RPMI8226 (cell line): ENCODE measurements around the gene LRRC56.

Source experiments
- DNase-seq: peaks from one replicate; pipeline ENCODE4 v3.0.0-alpha.2; 2015

Gene LRRC56

DNA sequence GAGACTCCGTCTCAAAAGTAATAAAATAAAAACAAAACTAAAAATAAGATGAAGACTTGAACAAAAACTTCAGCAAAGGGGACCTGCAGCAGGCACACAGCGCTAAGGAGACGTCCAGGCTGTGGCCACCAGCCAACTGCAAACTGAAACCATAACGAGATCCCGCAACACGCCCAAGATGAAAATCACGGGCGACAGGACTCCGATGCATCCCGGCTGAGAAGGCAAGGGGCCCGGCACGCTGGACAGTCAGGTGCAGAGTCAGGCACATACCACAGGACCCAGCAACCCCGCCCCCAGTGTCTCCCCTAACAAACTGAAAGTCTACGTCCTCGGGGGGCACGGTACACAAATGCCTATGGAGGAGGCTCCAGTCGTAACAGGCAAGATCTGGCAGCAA lies 11.1 kb upstream of the LRRC56 start:
- no peak for DNase-seq

DNA sequence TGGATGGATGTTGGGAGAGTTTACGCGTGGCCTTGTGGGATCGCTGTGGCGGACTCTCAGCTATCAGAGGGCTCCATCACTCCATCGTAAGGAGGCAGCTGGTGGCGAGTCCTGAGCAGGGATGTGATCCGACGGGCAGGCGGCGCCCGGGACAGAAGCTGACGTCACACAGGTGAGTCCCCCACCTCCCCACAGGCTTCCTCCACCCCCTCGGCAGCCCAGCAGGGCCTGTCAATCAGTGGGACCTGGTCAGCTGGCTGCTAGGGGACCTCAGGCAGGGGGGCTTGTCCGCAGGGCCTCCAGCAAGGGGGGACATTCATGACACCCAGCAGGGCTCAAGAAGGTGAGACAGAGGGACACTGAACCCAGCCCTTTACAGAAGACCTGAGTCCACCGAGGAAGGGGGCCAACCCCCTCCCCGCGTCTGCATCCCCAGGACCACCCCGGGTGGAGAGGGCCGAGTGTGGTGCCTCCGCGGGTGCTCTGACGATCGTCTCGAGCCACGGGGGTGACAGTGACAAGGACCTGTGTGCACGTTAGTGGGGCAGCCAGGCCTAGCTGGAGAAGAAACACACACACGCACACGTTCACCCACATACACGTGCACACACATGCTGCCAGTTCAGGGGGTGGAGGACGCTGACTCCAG lies 9.0 kb upstream of the LRRC56 start:
- DNase-seq, result no peak

DNA sequence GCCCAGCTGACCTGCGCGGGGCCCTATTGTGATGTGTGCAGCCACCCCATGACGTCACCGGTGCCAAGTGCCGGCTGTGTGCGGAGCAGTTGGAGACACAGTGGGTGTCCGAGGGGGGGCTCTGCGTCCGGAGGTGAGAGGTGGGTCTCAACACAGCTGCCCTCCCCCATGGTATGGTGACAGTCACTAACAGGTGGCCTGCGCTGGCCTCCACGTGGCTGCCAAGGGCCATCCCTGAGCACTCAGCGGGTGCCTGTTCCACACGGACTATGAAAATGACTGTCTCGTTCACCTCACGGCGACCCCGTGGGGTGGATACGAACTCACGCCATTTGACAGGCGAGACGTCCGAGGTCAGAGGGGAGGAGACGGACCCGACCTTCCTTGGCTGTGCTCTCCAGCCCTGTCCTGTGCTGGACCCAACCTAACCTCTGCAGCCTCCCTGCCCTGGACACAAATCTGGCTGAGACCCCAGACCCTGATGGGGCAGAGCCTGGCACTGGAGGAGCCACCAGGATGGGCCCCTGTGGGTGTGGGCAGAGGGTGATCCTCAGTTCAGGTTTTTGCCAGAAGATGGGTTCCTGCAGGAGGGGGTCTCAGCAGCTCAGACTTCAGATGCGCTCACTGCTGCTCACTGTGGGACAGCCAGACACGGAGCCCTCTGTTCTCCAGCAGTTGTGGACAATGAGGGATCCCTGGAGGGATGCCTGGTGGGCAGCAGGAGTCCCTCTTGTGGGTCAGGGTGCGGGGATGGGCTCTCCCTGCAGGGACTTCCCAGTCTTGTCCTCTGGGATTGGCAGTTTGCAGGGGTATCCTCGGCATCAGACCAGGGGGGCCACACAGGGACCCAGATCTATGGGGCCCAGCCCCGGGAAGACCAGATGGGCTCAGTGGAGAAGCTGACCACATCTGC lies 8.3 kb upstream of the LRRC56 start:
- no peak for DNase-seq

DNA sequence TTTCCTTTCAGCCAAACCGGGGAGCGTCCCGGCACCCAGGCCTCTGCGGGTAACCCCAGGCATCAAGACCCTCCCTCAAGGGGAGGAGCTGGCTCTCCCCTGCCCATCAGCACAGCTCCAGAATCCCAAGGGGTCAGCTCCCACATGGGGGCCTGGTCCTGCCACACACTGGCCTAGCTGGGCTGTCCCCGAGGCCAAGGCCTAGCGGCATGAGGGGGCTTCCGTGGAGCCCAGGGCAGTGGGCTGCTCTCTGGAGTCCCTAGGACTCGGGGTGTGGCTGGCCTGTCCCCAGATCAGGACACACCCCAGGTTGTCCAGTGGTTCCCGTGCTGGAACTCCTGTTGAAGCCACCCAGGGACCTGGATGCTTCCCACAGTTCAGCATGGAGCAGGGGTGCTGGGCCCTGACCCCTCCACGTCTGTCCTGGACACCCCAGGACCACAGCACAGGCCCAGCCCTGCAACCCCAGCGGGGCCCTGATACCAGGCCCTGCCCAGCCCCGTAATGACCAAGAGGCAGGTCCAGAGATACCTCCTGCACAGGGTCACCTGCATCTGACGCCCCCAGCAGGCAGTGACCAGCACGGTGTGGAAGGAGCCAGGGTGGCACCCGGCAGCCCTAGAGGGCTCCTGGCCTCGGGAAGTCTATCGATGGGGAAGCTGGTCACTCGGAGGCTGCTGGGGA lies 7.5 kb upstream of the LRRC56 start:
- DNase-seq, result no peak

DNA sequence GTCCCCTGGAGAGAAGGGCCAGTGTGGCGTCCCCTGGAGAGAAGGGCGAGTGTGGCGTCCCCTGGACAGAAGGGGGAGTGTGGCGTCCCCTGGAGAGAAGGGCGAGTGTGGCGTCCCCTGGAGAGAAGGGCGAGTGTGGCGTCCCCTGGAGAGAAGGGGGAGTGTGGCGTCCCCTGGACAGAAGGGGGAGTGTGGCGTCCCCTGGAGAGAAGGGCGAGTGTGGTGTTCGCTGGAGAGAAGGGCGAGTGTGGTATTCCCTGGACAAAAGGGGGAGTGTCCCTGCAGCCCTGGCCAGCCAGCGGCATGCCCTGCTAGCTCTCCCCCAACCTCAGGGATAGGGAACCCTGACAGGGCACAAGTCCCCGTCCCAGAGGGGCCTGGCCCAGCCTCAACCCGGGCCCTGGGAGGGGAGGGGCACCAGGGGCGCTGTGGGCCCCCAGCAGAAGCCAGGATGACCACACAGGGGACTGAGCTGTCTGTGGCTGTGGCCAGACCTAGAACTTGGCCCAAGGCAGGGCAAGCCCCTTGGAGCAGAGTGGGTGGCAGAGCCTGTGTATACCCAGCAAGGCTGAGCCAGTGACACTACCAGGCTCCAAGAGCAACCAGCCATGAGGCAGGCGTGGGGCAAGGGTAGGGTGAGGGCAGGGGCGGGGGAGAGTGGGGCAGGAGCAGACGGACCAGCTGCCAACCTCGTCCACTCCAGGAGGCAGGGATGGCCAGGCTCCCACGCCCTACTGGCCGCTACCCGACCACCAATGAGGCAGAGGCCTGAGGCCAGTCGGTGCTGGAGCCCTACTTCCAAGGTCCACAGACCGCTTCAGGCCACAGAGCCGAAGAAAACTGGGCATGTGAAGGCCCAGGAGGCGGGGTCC lies 6.1 kb upstream of the LRRC56 start:
- DNase-seq, result no peak

DNA sequence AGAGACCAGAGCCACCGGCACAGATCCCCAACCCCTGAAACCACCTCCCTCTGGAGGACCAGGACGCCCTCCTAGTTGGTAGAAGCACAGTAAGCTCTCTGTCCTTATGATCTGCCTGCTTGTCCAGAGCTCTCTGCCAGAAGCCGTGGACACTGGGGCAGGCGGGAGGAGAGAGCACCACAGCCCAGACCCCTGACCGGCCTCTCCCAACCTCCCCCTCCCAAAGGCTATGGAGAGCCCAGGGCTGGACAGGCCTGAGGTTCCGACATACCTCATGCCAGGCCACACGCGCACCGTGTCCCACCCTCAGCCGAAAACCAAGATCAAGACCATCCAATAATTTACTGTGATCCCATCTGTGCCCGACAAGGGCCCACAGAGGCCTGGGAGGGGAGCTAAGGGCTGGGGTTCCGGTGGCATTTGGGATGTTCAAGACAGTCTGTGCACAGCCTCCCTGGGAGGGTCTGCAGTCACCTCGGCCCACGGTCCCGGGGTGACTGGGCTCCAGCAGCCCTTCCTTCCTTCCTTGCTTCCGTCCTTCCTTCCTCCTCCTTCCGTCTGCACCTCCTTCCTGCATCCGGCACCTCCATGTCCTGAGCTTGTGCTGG lies 5.3 kb upstream of the LRRC56 start:
- no peak for DNase-seq

DNA sequence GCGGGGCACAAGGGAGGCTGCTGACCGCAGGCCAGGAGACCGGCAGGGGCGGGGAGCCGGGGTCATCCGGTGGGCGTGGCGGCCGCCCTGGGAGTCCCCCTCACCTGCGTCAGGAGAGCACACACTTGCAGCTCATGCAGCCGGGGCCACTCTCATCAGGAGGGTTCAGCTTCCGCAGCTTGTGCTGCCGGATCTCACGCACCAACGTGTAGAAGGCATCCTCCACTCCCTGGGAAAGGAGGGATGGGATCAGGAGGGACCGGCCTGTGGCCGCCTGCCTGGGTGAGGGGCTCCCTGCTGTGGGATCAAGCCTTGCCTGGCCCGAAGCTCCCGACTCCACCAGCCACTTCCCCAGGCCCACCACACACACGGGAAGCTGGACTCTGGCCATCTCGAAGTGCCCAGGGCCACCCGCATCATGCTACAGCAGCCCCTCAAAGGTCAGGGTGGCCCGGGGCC lies 4.8 kb upstream of the LRRC56 start:
- no peak for DNase-seq

DNA sequence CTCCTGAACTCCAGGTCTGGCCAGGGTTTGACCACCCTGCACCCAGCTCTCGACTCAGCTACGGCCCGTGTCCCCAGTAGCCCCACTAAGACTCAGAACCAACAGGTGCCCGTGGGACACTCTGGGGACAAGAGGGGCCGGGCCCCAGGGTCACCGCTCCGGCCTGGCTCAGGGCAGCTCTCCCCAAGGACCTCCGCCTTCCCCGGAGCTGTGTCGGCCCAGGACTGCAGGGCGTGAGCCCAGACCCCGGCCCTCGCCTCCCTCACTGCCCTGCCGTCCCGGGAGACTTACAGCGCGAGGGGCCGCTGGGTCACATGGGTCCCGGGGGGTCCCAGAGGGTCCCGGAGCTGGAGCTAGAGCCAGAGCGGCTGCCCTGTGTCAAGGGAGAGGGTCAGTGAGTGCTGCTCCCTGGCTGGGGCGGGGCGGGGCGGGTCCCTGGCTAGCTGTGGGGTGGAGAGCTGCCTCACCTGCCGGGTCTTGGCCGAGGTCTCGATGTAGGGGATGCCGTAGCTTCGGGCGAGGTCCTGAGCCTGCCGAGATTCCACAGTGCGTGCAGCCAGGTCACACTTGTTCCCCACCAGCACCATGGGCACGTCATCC lies 4.2 kb upstream of the LRRC56 start:
- DNase-seq, result no peak

DNA sequence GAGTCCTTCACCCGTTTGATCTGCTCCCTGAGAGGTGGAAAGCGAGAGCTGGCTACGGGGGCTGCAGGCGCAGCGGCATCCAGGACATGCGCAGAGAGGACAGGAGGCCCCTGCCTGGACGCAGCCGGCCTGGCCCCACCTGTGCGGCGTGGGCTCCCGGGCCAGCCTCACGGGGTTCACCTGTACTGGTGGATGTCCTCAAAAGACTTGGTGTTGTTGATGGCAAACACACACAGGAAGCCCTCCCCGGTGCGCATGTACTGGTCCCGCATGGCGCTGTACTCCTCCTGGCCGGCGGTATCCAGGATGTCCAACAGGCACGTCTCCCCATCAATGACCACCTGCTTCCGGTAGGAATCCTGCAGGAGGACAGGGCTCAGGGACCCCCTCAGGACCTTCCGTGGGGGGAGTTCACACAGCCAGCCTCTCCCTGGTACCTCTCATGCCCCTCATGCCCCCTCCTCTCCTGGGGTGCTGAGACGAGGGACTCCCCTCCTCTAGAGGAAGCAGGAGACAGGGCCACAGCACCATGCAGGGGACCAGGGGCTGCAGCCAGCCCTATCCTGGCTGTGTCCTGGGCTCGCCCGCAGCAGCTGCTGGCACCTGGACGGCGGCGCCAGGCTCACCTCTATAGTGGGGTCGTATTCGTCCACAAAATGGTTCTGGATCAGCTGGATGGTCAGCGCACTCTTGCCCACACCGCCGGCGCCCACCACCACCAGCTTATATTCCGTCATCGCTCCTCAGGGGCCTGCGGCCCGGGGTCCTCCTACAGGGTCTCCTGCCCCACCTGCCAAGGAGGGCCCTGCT lies 3.5 kb upstream of the LRRC56 start:
- no peak for DNase-seq

DNA sequence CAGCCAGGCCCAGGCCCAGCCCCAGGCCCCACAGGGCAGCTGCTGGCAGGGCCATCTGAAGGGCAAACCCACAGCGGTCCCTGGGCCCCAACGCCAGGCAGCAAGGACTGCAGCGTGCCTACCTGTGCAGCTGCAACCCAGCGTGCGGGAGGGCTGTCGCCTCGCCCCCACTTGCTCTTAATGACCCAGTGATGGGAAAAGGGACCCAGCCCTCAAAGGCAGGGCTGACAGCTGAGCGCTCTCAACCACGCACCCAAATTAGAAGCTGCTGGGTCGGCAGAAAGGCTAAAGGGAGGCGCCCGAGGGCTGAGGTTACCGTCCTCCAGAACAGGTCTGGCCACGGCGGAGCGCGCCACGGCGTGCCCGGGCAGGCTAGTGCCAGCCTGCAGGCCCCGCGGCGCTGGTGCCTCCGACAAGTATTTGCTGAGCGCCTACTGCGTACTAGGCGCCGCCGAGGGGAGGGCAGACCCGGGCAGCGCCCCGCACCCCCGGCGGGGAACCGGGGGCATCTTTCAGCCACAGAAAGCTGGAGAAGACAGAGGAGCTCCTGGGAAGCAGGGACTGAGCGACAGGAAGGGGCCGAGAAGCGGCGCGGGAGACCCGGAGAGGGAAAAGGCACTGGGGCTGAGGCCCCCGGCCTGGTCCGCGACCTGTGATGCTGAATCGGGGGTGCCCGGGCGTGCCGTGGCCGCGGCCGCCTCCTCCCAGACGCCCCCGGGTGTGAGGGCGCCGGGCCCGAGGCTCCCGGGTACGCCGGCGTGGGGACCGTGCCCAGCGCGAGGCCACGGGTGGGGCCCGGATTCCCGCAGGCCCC lies 2.7 kb upstream of the LRRC56 start:
- peak; percentile 88 for DNase-seq

DNA sequence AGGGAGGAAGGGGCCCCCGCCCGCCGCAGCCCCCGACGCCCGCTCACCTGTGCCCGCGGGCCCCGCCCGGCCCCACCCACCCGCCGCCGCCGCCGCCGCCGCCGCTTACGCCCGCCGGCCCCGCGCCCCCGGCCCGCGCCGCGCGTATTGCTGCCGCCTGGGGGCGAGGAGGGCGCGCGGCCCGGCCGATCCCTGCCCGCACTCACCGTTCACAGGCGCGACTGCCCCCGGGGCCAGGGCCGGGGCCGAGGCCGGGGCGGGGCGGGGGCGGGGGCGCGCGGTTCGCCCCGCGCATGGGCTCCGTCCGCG lies 2.2 kb upstream of the LRRC56 start:
- no peak for DNase-seq

DNA sequence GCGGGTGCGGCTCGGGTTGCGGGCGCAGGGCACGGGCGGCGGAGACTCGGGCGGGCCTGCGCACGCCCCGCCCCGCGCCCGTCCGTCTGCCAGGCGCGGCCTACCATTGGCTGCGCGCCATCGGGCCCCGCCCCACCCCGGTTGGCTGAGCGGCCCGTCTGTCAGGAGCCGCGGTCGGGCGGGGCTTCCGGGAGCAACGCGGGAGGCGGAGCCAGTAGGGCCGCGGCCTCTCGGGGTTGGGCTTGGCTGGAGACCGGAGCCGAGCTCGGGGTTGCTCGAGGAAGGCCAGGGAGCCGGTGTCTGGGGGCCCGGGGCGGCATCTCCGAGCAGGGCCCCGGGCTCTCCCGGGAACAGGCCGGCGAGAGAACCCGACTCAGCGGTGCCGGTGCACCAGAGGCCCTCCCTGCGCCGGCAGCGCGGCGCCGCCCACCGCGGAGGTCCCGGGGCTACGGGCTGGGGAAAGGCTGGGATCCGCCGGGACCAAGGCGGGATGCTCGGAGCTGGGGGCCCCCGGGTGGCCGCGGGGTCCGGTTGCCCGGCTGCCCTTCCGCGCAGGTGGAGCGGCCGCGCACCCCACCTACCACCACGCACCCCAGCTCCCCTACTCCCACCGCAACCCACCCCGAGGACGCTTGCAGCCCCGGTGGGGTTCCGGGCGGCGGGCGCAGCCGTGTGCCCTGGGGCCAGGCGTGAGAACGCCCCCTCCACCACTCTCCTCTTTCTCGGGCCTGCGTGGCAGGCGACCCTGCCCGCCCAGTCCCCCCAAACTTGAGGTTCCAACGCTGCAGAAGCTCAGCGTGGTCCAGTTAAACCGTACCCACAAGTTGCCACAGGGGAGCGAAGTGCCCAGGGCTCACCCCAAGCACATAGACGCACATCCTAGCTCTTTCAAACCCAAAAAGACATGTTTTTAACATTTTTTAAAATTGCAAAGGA lies 1.5 kb upstream of the LRRC56 start, which contains the start of gene HRAS:
TSS of gene HRAS (minus strand) at position 58 of the 936 bp plus-strand sequence.
- peak; percentile 94 for DNase-seq

DNA sequence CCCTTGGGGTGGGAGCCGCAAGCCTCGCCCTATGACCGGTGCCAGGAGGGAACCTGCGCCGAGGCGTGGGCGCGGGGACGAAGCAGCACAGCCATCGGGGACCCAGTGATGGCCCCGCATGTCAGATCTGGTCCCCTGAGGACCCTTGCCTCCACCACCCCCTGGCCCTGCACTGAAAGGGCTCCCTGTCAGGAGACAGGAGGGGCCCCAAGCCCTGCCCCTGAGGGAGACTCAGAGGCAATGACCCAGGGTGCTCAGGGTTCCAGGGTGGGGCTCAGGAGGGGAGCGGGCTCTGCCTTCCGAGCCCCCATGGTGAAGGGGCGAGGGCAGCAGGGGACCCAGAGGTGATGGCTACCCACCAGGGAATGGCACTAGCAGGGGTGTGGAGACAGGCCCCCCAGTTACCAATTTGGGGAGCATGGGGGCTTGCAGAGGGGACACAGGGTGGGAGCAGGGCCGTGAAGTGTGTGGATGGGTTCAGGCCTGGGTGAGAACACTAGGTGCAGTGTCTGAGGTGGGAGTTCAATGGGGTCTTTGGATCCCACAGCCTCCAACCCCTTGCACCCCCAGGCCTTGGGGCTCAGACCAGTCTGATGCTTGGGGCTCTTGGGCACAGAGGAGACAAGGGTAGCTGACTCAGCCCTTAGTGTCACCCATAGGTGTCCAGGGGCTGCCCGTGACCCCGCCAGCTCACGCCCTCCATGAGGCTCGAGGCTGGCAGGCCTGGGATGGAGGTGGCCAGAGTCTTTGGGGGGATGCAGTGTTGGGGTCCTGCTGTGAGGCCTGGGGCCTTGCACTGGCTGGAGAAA lies 499 bp downstream of the LRRC56 start:
- DNase-seq, result no peak

DNA sequence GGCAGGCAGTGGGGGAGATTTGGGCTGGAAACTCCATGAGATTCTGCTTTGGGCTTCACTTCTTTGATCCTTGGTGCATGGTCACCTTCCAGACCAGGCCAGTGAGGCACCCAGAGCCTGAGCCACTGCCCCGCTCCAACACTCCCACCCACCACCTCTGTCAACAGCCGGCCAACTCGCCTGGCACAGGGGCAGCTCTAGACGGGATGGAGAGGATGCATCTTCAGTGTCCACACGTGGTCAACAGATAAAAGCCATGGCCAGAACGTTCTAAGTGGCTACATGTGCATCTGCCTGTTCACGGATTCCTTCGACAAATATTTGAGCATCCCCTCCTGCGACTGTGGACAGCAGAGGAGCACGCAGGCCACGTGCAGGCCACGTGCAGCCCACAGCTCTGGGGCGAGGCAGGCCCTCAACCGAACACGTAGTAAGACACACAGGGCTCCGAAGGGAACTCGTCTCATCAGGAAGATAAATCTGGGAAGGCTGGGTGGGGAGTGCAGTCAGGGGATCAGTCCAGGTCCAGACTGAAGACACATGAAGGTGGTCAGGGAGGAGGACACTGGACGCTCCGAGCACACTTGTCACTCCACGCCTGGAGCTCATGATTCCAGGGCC lies 1.2 kb downstream of the LRRC56 start:
- no peak for DNase-seq

DNA sequence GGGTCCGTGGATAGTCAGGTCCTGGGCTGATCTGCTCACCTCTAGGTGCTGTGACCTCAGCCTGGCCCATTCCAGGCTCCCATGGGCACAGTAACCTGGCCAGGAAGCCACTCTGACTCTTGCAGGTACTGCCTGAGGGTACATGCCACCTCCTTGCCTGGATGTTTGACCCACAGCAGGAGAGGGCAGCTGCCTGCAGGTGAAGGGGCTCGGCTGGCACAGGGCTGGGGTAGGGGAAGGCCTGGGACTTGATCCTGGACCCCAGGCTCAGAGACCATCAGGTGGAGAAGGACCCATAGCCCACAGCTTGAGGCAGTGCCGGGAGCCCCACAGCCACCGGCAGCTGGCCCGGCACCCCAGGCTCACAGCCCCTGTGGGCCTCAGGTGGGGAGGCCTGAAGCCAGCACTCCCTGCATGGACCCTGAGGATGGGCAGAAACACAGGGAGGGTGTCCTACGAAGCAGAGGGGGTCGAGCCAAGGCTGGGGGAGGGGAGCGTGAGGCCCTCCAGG lies 2.7 kb downstream of the LRRC56 start:
- DNase-seq, result no peak

DNA sequence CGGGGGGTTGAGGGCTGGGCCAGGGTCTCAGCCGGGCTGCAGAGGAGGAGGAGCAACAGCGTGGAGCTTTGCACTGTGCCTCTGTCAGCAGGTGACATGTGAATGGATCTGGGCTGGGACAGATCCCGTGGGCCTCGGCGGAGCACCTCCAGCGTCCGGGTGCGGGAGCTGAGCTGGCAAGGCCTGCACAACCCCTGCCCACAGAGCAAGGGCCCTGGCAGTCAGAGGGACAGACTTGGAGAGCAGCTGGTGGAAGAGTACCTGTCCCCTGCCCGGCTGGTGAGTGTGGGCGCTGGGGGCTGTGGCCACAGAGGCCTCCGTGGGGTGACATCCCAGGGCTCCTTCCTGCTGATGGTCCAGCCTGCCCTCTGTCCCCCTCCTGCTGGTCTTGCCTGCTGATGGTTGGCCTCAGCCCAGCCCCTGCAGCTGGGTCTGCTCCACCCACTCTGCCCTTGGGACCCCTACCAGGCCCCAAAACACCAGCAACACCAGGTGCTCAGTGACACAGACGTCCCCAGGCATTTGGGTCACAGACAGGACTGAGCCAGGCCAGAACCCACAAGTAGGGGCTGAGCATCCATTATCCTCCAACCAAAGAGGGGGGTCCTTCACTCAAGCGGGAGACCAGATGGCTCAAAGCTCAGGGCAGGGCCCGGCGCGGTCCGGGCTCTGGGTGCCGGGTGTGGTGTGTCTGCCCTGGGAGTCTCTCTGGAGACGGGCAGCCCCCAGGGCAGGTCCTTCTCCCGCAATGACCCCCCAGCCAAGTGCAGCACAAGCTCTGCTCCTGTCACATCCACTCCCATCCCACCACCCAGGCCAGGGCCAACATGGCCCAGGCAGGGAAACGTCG lies 3.5 kb downstream of the LRRC56 start:
- DNase-seq, result no peak
